CD4-positive, alpha-beta T cell treated with Interleukin-2 at 100 ng/mL for 4 hours (primary cell): ENCODE data around the gene TRIM3.

Experiments
- DNase-seq: peaks from one replicate; pipeline ENCODE4 v3.0.0-alpha.2; 2020; ENCODE audit warnings: low spot score

Gene TRIM3

DNA sequence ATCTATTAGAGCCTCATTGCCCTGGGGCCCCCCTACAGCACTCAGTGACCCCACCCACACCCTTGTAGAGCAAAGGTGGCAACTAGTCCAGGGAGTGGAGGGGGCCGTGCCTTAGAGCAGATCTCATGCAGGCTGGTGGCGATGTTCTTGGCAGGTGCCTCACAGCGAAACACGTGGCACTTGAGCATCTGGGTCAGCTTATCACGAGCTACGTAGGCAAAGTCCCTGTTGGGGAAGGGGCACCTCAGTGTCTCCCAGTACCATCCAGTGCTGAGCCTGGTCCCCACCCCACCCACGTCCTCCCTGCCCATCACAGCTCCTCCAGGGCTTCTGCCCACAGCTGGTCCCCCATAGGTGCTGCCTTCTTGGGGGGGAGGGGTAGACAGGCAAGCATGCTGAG, 72.3 kb downstream of the TRIM3 start:
- DNase-seq = no peak

DNA sequence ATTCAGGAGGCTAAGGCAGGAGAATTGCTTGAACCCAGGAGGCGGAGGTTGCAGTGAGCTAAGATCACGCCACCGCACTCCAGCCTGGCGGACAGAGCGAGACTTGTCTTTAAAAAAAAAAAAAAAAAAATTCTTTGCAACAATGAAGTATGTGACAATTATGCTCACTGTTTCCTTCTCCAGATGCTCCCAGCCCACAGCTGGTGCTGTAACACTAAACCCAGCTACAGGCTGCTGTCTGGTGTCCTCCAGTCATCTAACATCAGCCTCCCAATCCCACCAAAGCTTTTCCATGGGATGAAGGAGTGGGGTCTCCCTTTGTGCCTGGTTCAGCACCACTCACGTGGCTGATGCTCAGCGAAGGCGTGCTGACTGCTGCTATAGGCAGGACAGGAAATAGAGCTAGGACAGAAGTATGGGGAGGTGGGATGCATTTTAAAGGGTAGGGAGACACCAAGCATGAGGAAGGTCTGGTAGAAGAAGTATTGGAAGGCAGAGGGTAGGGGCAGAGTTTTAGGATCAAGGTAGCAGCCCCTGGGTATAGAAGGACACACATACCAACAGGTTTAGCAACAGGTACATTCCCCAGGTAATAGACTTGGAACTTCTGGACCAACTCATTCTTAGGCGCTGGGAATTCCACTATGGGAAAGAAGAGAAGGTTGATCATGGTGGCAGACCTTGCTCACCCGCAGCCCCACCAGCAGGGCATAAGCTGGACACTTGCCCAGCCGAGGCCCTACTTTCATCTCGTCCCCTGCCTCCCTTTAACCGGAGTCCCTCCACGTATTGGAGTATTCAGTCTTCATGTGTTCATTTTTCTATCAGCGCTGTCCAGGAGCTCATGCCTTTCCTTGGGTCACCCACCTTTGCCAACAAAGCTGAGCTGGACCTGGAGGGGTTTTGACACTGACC, 73.1 kb downstream of the TRIM3 start:
- no peak for DNase-seq
